ENCODE results near the gene DROSHA. TPM values are rescaled to one million over a fixed set of nuclear protein-coding genes. Genes with fewer than 3 reads are reported as not detected.

DROSHA gene
- polyA plus RNA-seq, 3 donors = 2.2 to 12.6 (median 7.6) TPM

- TF ChIP-seq CTCF (IDR thresholded peaks at IDR 0.05) = no peak
- Histone ChIP-seq H3K9ac (ENCODE audit: insufficient read depth, low read length, poor library complexity, severe bottlenecking) (no peak overlapping the region), H2AFZ (ENCODE audit: insufficient read depth, low read depth, low read length, poor library complexity, severe bottlenecking) (no peak overlapping the region), H4K20me1 (ENCODE audit: insufficient read depth, low read length) (no peaks in the 10 kb centered on the region), H3K27ac (ENCODE audit: low read depth in 1 of 2, low read length in 2 of 2) (no peak overlapping the region), H3K9me3 (replicated peaks in 1 of 2; ENCODE audit: control insufficient read depth in 1 of 2, insufficient read depth in 1 of 2, low read length in 2 of 2) (no peaks in the 10 kb centered on the region), H3K27me3 (ENCODE audit: control insufficient read depth in 2 of 2, insufficient read depth in 2 of 2, low read length in 2 of 2) (no peaks in the 10 kb centered on the region), H3K4me2 (replicated peaks; ENCODE audit: extremely low read depth, low read length, poor library complexity, severe bottlenecking) (no peak overlapping the region), H3K36me3 (replicated peaks in 1 of 2; ENCODE audit: control insufficient read depth in 1 of 2, insufficient read depth in 2 of 2, low read length in 2 of 2) (peaks cover 13 to 34% of the 10 kb centered on the region in 2 donors), H3K4me3 (replicated peaks in 1 of 3; ENCODE audit: low read depth in 2 of 3, low read length in 3 of 3) (no peak overlapping the region), H3K79me2 (ENCODE audit: insufficient read depth, low read length) (no peaks in the 10 kb centered on the region), H3K4me1 (ENCODE audit: control insufficient read depth in 1 of 2, insufficient read depth in 2 of 2, low read length in 2 of 2) (peaks cover 0 to 7% of the 10 kb centered on the region in 2 donors)
- H3K36me3 Mint-ChIP-seq = peaks cover 36 to 41% of the 10 kb centered on the region in 2 donors
- intact Hi-C loops (cut with micrococcal nuclease) = no loop called here
- H3K4me3 Mint-ChIP-seq = no peak overlapping the region
- no peaks in the 10 kb centered on the region for H3K27me3 Mint-ChIP-seq (ENCODE audit: low read depth in 3 of 3)
- WGBS (ENCODE audit: insufficient coverage) = no CpG with 5 or more reads among the region's 2 CpGs
- peaks cover 13% of the 10 kb centered on the region for H3K4me1 Mint-ChIP-seq
- no peaks in the 10 kb centered on the region for H3K9me3 Mint-ChIP-seq
- DNase-seq = no peak
- no peak overlapping the region for H3K27ac Mint-ChIP-seq
Measured at GRCh38 chr5:31471040-31471439, 60.9 kb downstream of the DROSHA start.

- H3K4me3 Mint-ChIP-seq = peak overlapping the region; percentile 7 to 78
- Histone ChIP-seq H3K9ac (ENCODE audit: insufficient read depth, low read length, poor library complexity, severe bottlenecking) (no peak overlapping the region), H3K27ac (ENCODE audit: low read depth in 1 of 2, low read length in 2 of 2) (peak overlapping the region in 1 of 2 donors; percentile 2), H4K20me1 (ENCODE audit: insufficient read depth, low read length) (no peaks in the 10 kb centered on the region), H2AFZ (ENCODE audit: insufficient read depth, low read depth, low read length, poor library complexity, severe bottlenecking) (no peak overlapping the region), H3K36me3 (replicated peaks in 1 of 2; ENCODE audit: control insufficient read depth in 1 of 2, insufficient read depth in 2 of 2, low read length in 2 of 2) (peaks cover 16 to 34% of the 10 kb centered on the region in 2 donors), H3K9me3 (replicated peaks in 1 of 2; ENCODE audit: control insufficient read depth in 1 of 2, insufficient read depth in 1 of 2, low read length in 2 of 2) (no peaks in the 10 kb centered on the region), H3K4me2 (replicated peaks; ENCODE audit: extremely low read depth, low read length, poor library complexity, severe bottlenecking) (peak overlapping the region; percentile 6), H3K4me1 (ENCODE audit: control insufficient read depth in 1 of 2, insufficient read depth in 2 of 2, low read length in 2 of 2) (peaks cover 0 to 7% of the 10 kb centered on the region in 2 donors), H3K4me3 (replicated peaks in 1 of 3; ENCODE audit: low read depth in 2 of 3, low read length in 3 of 3) (no peak overlapping the region), H3K79me2 (ENCODE audit: insufficient read depth, low read length) (no peaks in the 10 kb centered on the region), H3K27me3 (ENCODE audit: control insufficient read depth in 2 of 2, insufficient read depth in 2 of 2, low read length in 2 of 2) (no peaks in the 10 kb centered on the region)
- intact Hi-C loops (cut with micrococcal nuclease) = no loop called here
- TF ChIP-seq CTCF (IDR thresholded peaks at IDR 0.05) = no peak
- H3K4me1 Mint-ChIP-seq = peaks cover 13% of the 10 kb centered on the region
- peak in 1 of 3 donors; percentile 6 for DNase-seq
- peaks cover 0 to 2% (median 0%) of the 10 kb centered on the region in 7 donors for H3K9me3 Mint-ChIP-seq
- WGBS (ENCODE audit: insufficient coverage) = 0% methylated on average over 3 of the region's 5 CpGs
- H3K27ac Mint-ChIP-seq = peak overlapping the region in 3 of 7 donors; percentile 21 to 80 (median 64)
- no peaks in the 10 kb centered on the region for H3K27me3 Mint-ChIP-seq (ENCODE audit: low read depth in 3 of 3)
- H3K36me3 Mint-ChIP-seq = peaks cover 36 to 42% of the 10 kb centered on the region in 2 donors
Measured at GRCh38 chr5:31470608-31471007, 61.3 kb downstream of the DROSHA start.
